Measurements from ENCODE around the gene ATCAY. TPM values are rescaled to one million over a fixed set of nuclear protein-coding genes. Genes with fewer than 3 reads are reported as not detected.

Gene ATCAY
- total RNA-seq: not detected in 2 replicates

- DNase-seq (ENCODE audit: low read depth): no peak
These were observed at the start of gene ATCAY for GRCh38 chr19:3880471-3881271. Gene ATCAY (plus strand): TSS chr19:3880685. CDS start chr19:3885768, 5,083 bp downstream.

- no peak for DNase-seq (ENCODE audit: low read depth)
These were observed 48.9 kb upstream of the ATCAY start for GRCh38 chr19:3831601-3832000.

GRCh38 chr19:3832001-3832400, 48.5 kb upstream of the ATCAY start:
- DNase-seq (ENCODE audit: low read depth): no peak

- no peak for DNase-seq (ENCODE audit: low read depth)
These were observed 46.7 kb upstream of the ATCAY start for GRCh38 chr19:3833578-3834348.

- DNase-seq (ENCODE audit: low read depth): no peak
These were observed 46.0 kb upstream of the ATCAY start for GRCh38 chr19:3834349-3835054.

GRCh38 chr19:3835055-3835435, 45.4 kb upstream of the ATCAY start:
- DNase-seq (ENCODE audit: low read depth): no peak

- DNase-seq (ENCODE audit: low read depth): no peak
These were observed 43.6 kb upstream of the ATCAY start for GRCh38 chr19:3836887-3837286.

- no peak for DNase-seq (ENCODE audit: low read depth)
These were observed 43.2 kb upstream of the ATCAY start for GRCh38 chr19:3837332-3837731.

GRCh38 chr19:3837922-3838321, 42.6 kb upstream of the ATCAY start:
- DNase-seq (ENCODE audit: low read depth): no peak

GRCh38 chr19:3838661-3839060, 41.8 kb upstream of the ATCAY start:
- DNase-seq (ENCODE audit: low read depth): no peak

GRCh38 chr19:3839941-3840340, 40.5 kb upstream of the ATCAY start:
- DNase-seq (ENCODE audit: low read depth): no peak

GRCh38 chr19:3840804-3841203, 39.7 kb upstream of the ATCAY start:
- DNase-seq (ENCODE audit: low read depth): no peak

- DNase-seq (ENCODE audit: low read depth): no peak
These were observed 37.5 kb upstream of the ATCAY start for GRCh38 chr19:3842948-3843347.

GRCh38 chr19:3844596-3844995, 35.9 kb upstream of the ATCAY start:
- no peak for DNase-seq (ENCODE audit: low read depth)

GRCh38 chr19:3849092-3849491, 31.4 kb upstream of the ATCAY start:
- DNase-seq (ENCODE audit: low read depth): no peak

- no peak for DNase-seq (ENCODE audit: low read depth)
These were observed 30.7 kb upstream of the ATCAY start for GRCh38 chr19:3849787-3850186.

- no peak for DNase-seq (ENCODE audit: low read depth)
These were observed 30.0 kb upstream of the ATCAY start for GRCh38 chr19:3850320-3850972.

GRCh38 chr19:3851254-3852176, 29.0 kb upstream of the ATCAY start:
- peak; percentile 25 for DNase-seq (ENCODE audit: low read depth)

GRCh38 chr19:3852177-3852511, 28.3 kb upstream of the ATCAY start:
- no peak for DNase-seq (ENCODE audit: low read depth)

- DNase-seq (ENCODE audit: low read depth): peak; percentile 78
These were observed 27.8 kb upstream of the ATCAY start for GRCh38 chr19:3852614-3853254.

GRCh38 chr19:3855320-3855719, 25.2 kb upstream of the ATCAY start:
- DNase-seq (ENCODE audit: low read depth): no peak
